Measurements from ENCODE around the gene PDE7B.

Gene PDE7B

DNA sequence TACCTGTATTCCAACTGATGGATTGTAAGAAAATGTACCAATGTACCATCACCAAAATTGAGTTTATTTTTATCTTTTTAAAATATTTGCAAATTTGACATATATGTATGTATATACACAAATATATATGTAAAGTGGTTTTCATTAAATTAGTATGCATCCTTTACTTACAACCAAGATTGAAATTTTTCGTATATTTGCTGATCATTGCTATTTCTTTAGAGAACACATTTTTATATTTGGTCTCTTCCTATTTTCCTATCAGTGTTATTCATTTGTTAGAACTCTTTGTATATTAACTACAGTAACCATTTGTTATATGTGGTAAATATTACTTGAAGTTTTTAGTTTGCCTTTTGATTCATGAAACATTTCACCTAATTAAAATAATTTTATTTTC is 324.4 kb downstream of the PDE7B start:
- Histone ChIP-seq H3K79me2 (ENCODE audit: control insufficient read depth, insufficient read depth, low read length) (no peaks in the 10 kb centered on the region), H3K23ac (ENCODE audit: low read length) (no peak overlapping the region), H2BK5ac (ENCODE audit: low read length) (no peak overlapping the region), H3K27me3 (ENCODE audit: insufficient read depth, low read length, poor library complexity) (no peaks in the 10 kb centered on the region), H4K5ac (ENCODE audit: low read length) (no peak overlapping the region), H4K8ac (ENCODE audit: low read depth, low read length) (no peak overlapping the region), H3K36me3 (ENCODE audit: control insufficient read depth, insufficient read depth, low read length) (no peaks in the 10 kb centered on the region), H2AK5ac (ENCODE audit: low read length) (no peak overlapping the region), H3K9ac (ENCODE audit: low read length) (no peak overlapping the region), H3K18ac (ENCODE audit: low read length) (no peak overlapping the region), H3K4me3 (ENCODE audit: low read length) (no peak overlapping the region), H2BK15ac (replicated peaks; ENCODE audit: low read depth) (no peak overlapping the region), H3K79me1 (ENCODE audit: low read length) (no peaks in the 10 kb centered on the region), H3K27ac (ENCODE audit: low read depth, low read length) (no peak overlapping the region), H3K4ac (ENCODE audit: low read depth, low read length) (no peak overlapping the region), H3K4me2 (ENCODE audit: low read length) (no peak overlapping the region), H3K4me1 (ENCODE audit: control insufficient read depth, low read depth, low read length) (no peaks in the 10 kb centered on the region), H2BK120ac (ENCODE audit: low read depth, low read length) (no peak overlapping the region), H3K56ac (ENCODE audit: low read length) (no peak overlapping the region)
- WGBS (ENCODE audit: extremely low coverage, insufficient coverage, low lambda C conversion rate), result no CpG with 5 or more reads among the region's 1 CpG
- DNase-seq, result no peak

GRCh38 chr6:136178749-136179148 is 327.2 kb downstream of the PDE7B start:
- Histone ChIP-seq H3K18ac (ENCODE audit: low read length) (no peak overlapping the region), H3K56ac (ENCODE audit: low read length) (no peak overlapping the region), H2BK15ac (replicated peaks; ENCODE audit: low read depth) (no peak overlapping the region), H3K4me3 (ENCODE audit: low read length) (no peak overlapping the region), H3K9ac (ENCODE audit: low read length) (no peak overlapping the region), H3K36me3 (ENCODE audit: control insufficient read depth, insufficient read depth, low read length) (no peaks in the 10 kb centered on the region), H3K23ac (ENCODE audit: low read length) (no peak overlapping the region), H3K4ac (ENCODE audit: low read depth, low read length) (no peak overlapping the region), H3K27me3 (ENCODE audit: insufficient read depth, low read length, poor library complexity) (no peaks in the 10 kb centered on the region), H3K4me2 (ENCODE audit: low read length) (no peak overlapping the region), H3K79me1 (ENCODE audit: low read length) (no peaks in the 10 kb centered on the region), H4K8ac (ENCODE audit: low read depth, low read length) (no peak overlapping the region), H2BK120ac (ENCODE audit: low read depth, low read length) (no peak overlapping the region), H3K27ac (ENCODE audit: low read depth, low read length) (no peak overlapping the region), H3K4me1 (ENCODE audit: control insufficient read depth, low read depth, low read length) (no peaks in the 10 kb centered on the region), H4K5ac (ENCODE audit: low read length) (no peak overlapping the region), H2AK5ac (ENCODE audit: low read length) (no peak overlapping the region), H3K79me2 (ENCODE audit: control insufficient read depth, insufficient read depth, low read length) (no peaks in the 10 kb centered on the region), H2BK5ac (ENCODE audit: low read length) (no peak overlapping the region)
- WGBS (ENCODE audit: extremely low coverage, insufficient coverage, low lambda C conversion rate), result no CpG with 5 or more reads among the region's 2 CpGs
- no peak for DNase-seq

GRCh38 chr6:136180704-136181511 is 329.4 kb downstream of the PDE7B start:
- no peak overlapping the region for H3K23ac ChIP-seq (ENCODE audit: low read length)

DNA sequence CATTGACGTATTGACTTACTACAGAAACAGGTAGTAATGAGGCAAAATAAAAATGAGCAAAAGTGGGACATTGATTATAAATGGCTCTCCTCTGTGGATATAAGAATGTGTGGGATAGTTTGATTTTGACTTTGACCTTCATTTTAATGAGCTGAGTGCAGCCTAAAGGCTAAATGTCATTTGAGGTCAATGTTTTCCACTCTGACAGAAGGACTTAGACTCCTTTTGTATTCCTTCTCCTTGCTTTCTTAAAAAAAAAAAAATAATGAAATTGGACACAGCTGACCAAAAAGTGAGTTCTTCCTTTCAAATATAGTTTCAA is 330.0 kb downstream of the PDE7B start:
- no peak overlapping the region for H3K27ac ChIP-seq (ENCODE audit: low read depth, low read length)
- no peak overlapping the region for H2AK5ac ChIP-seq (ENCODE audit: low read length)
- no peaks in the 10 kb centered on the region for H3K4me1 ChIP-seq (ENCODE audit: control insufficient read depth, low read depth, low read length)
- no peak overlapping the region for H2BK5ac ChIP-seq (ENCODE audit: low read length)
- H3K79me2 ChIP-seq (ENCODE audit: control insufficient read depth, insufficient read depth, low read length), result no peaks in the 10 kb centered on the region
- H2BK120ac ChIP-seq (ENCODE audit: low read depth, low read length), result no peak overlapping the region
- no peak overlapping the region for H2BK15ac ChIP-seq (replicated peaks; ENCODE audit: low read depth)
- no CpG with 5 or more reads among the region's 1 CpG for WGBS (ENCODE audit: extremely low coverage, insufficient coverage, low lambda C conversion rate)
- H3K56ac ChIP-seq (ENCODE audit: low read length), result no peak overlapping the region
- H3K4me3 ChIP-seq (ENCODE audit: low read length), result no peak overlapping the region
- no peak overlapping the region for H4K8ac ChIP-seq (ENCODE audit: low read depth, low read length)
- H3K9ac ChIP-seq (ENCODE audit: low read length), result no peak overlapping the region
- DNase-seq, result no peak
- H3K36me3 ChIP-seq (ENCODE audit: control insufficient read depth, insufficient read depth, low read length), result no peaks in the 10 kb centered on the region
- no peak overlapping the region for H3K18ac ChIP-seq (ENCODE audit: low read length)
- no peak overlapping the region for H4K5ac ChIP-seq (ENCODE audit: low read length)
- H3K4ac ChIP-seq (ENCODE audit: low read depth, low read length), result no peak overlapping the region
- no peaks in the 10 kb centered on the region for H3K27me3 ChIP-seq (ENCODE audit: insufficient read depth, low read length, poor library complexity)
- H3K4me2 ChIP-seq (ENCODE audit: low read length), result no peak overlapping the region
- H3K23ac ChIP-seq (ENCODE audit: low read length), result no peak overlapping the region
- H3K79me1 ChIP-seq (ENCODE audit: low read length), result no peaks in the 10 kb centered on the region

More at GRCh38 chr6:136180704-136181511, 329.4 kb downstream of the PDE7B start:
- no CpG with 5 or more reads among the region's 4 CpGs for WGBS (ENCODE audit: extremely low coverage, insufficient coverage, low lambda C conversion rate)
- H3K9ac ChIP-seq (ENCODE audit: low read length), result no peak overlapping the region
- H2BK5ac ChIP-seq (ENCODE audit: low read length), result no peak overlapping the region
- H3K18ac ChIP-seq (ENCODE audit: low read length), result no peak overlapping the region
- H3K4ac ChIP-seq (ENCODE audit: low read depth, low read length), result no peak overlapping the region
- no peaks in the 10 kb centered on the region for H3K27me3 ChIP-seq (ENCODE audit: insufficient read depth, low read length, poor library complexity)
- H3K79me2 ChIP-seq (ENCODE audit: control insufficient read depth, insufficient read depth, low read length), result no peaks in the 10 kb centered on the region
- H3K4me3 ChIP-seq (ENCODE audit: low read length), result no peak overlapping the region
- H3K79me1 ChIP-seq (ENCODE audit: low read length), result no peaks in the 10 kb centered on the region
- no peak for DNase-seq
- H2BK120ac ChIP-seq (ENCODE audit: low read depth, low read length), result no peak overlapping the region
- no peak overlapping the region for H4K8ac ChIP-seq (ENCODE audit: low read depth, low read length)
- no peak overlapping the region for H3K4me2 ChIP-seq (ENCODE audit: low read length)
- H3K27ac ChIP-seq (ENCODE audit: low read depth, low read length), result no peak overlapping the region
- H3K4me1 ChIP-seq (ENCODE audit: control insufficient read depth, low read depth, low read length), result no peaks in the 10 kb centered on the region
- H3K36me3 ChIP-seq (ENCODE audit: control insufficient read depth, insufficient read depth, low read length), result no peaks in the 10 kb centered on the region
- H2BK15ac ChIP-seq (replicated peaks; ENCODE audit: low read depth), result no peak overlapping the region
- H2AK5ac ChIP-seq (ENCODE audit: low read length), result no peak overlapping the region
- H3K56ac ChIP-seq (ENCODE audit: low read length), result no peak overlapping the region
- no peak overlapping the region for H4K5ac ChIP-seq (ENCODE audit: low read length)

DNA sequence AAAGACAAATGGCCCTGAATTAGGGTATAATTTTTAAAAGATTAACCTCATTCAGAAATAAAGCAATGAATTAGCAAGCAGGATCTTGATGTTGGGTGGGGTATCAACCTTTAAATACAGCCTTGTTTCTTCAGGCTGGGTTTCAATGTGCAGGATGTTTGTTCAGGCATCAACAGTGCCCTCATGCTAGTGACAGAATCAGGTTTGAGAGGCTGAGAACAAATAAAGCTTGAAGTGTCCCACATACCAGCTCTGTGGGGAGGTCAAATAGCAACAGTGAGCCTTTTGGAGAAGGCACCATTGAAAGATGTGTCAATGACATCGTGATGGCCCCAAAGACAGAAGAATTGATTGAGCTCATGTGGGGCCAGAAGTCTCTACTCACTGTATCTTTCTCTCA is 330.4 kb downstream of the PDE7B start:
- Histone ChIP-seq H3K18ac (ENCODE audit: low read length) (no peak overlapping the region), H3K27me3 (ENCODE audit: insufficient read depth, low read length, poor library complexity) (no peaks in the 10 kb centered on the region), H3K4me2 (ENCODE audit: low read length) (no peak overlapping the region), H2BK120ac (ENCODE audit: low read depth, low read length) (no peak overlapping the region), H3K79me2 (ENCODE audit: control insufficient read depth, insufficient read depth, low read length) (no peaks in the 10 kb centered on the region), H3K4me3 (ENCODE audit: low read length) (no peak overlapping the region), H3K56ac (ENCODE audit: low read length) (no peak overlapping the region), H3K23ac (ENCODE audit: low read length) (no peak overlapping the region), H3K36me3 (ENCODE audit: control insufficient read depth, insufficient read depth, low read length) (no peaks in the 10 kb centered on the region), H3K9ac (ENCODE audit: low read length) (no peak overlapping the region), H3K79me1 (ENCODE audit: low read length) (no peaks in the 10 kb centered on the region), H4K5ac (ENCODE audit: low read length) (no peak overlapping the region), H2AK5ac (ENCODE audit: low read length) (no peak overlapping the region), H2BK5ac (ENCODE audit: low read length) (no peak overlapping the region), H3K27ac (ENCODE audit: low read depth, low read length) (no peak overlapping the region), H2BK15ac (replicated peaks; ENCODE audit: low read depth) (no peak overlapping the region), H4K8ac (ENCODE audit: low read depth, low read length) (no peak overlapping the region), H3K4ac (ENCODE audit: low read depth, low read length) (no peak overlapping the region), H3K4me1 (ENCODE audit: control insufficient read depth, low read depth, low read length) (no peaks in the 10 kb centered on the region)
- no peak for DNase-seq
- WGBS (ENCODE audit: extremely low coverage, insufficient coverage, low lambda C conversion rate), result no CpG with 5 or more reads among the region's 1 CpG

DNA sequence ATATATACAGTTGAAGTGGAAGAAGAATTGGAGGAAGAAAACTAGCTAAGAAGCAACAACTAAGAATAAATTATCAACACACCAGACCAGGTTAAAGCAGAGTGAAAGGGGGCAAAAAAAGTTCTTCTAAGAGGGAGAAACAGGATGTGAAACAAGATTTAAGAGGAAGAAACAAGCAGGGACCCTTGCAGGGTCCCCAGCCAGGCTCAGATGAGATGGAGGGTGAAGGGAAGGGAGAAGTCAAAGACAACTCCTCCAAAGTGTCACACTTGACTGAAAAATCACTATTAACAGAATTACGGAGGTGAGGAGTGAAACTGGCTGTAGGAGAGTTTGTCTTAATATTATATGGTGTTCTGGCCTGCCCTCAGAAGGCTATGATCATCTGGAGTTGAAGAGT is 333.2 kb downstream of the PDE7B start:
- Histone ChIP-seq H3K9ac (ENCODE audit: low read length) (no peak overlapping the region), H3K56ac (ENCODE audit: low read length) (no peak overlapping the region), H2BK15ac (replicated peaks; ENCODE audit: low read depth) (no peak overlapping the region), H2BK5ac (ENCODE audit: low read length) (no peak overlapping the region), H4K5ac (ENCODE audit: low read length) (no peak overlapping the region), H3K23ac (ENCODE audit: low read length) (no peak overlapping the region), H3K4me1 (ENCODE audit: control insufficient read depth, low read depth, low read length) (no peaks in the 10 kb centered on the region), H3K4me3 (ENCODE audit: low read length) (no peak overlapping the region), H3K4me2 (ENCODE audit: low read length) (no peak overlapping the region), H3K27me3 (ENCODE audit: insufficient read depth, low read length, poor library complexity) (no peaks in the 10 kb centered on the region), H3K79me1 (ENCODE audit: low read length) (no peaks in the 10 kb centered on the region), H3K36me3 (ENCODE audit: control insufficient read depth, insufficient read depth, low read length) (no peaks in the 10 kb centered on the region), H4K8ac (ENCODE audit: low read depth, low read length) (no peak overlapping the region), H3K4ac (ENCODE audit: low read depth, low read length) (no peak overlapping the region), H3K18ac (ENCODE audit: low read length) (no peak overlapping the region), H2BK120ac (ENCODE audit: low read depth, low read length) (no peak overlapping the region), H2AK5ac (ENCODE audit: low read length) (no peak overlapping the region), H3K27ac (ENCODE audit: low read depth, low read length) (no peak overlapping the region), H3K79me2 (ENCODE audit: control insufficient read depth, insufficient read depth, low read length) (no peaks in the 10 kb centered on the region)
- DNase-seq, result no peak
- WGBS (ENCODE audit: extremely low coverage, insufficient coverage, low lambda C conversion rate), result no CpG with 5 or more reads among the region's 1 CpG
